HG03066 (cell line): ENCODE results near the gene SYT4.
A peak's percentile ranks its signal among the peaks of the same experiment; 100 is the strongest.
"Not testable (repeated sequence)": the region's sequence is repeated elsewhere in the genome, so short reads cannot be mapped to it uniquely, and the experiment has no call there.

Source experiments
- ATAC-seq: cut with Tn5 transposase; IDR thresholded peaks from one replicate; pipeline ENCODE4 v1.9.1; 2021; ENCODE audit warnings: low read depth; ENCODE audit not compliant: unreplicated experiment

The SYT4 gene, protein sequence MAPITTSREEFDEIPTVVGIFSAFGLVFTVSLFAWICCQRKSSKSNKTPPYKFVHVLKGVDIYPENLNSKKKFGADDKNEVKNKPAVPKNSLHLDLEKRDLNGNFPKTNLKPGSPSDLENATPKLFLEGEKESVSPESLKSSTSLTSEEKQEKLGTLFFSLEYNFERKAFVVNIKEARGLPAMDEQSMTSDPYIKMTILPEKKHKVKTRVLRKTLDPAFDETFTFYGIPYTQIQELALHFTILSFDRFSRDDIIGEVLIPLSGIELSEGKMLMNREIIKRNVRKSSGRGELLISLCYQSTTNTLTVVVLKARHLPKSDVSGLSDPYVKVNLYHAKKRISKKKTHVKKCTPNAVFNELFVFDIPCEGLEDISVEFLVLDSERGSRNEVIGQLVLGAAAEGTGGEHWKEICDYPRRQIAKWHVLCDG

DNA sequence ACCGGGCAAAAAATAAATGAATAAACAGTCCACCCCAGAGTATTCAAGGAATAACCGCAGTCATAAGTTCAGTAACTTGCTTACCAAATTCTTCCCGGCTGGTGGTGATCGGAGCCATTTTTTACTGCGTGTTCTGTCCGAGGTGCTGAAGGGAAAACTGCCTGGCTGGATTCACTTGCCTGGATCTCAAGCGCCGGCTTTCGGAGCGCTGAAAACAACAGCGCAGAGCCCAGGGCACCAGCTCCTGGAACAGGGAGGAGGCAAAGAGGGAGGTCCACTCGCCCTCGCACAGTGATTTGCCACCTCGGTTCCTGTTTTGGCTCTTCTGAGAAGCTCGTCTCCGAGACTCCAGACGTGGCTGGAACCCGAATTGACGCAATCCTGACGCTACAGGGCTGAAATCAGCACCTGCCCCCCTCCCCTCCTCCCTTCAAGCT is at the start of gene SYT4:
TSS of gene SYT4 (minus strand) at position 327 of the 437 bp plus-strand sequence. CDS start at position 118, 209 bp downstream.
- no peak for ATAC-seq

DNA sequence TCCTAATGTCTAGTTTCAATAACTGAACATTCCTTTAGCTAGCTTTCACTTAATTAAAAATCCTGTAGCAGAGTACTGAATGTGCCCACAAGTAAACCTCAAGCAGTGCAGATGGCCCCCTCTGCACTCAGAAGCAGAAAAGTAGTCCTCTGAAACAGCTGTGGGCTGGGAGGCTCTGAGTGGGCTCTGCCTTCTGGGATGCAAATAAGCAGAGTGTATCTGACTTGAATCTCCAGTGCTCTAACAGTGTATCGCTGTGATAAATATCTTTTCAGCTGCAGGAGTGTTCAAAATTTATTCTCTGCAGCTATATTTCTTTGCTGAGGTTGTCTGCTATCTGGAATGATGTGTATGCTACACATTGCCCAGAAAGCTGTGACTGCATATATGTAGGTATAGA is 44.8 kb upstream of the SYT4 start:
- ATAC-seq, result no peak

DNA sequence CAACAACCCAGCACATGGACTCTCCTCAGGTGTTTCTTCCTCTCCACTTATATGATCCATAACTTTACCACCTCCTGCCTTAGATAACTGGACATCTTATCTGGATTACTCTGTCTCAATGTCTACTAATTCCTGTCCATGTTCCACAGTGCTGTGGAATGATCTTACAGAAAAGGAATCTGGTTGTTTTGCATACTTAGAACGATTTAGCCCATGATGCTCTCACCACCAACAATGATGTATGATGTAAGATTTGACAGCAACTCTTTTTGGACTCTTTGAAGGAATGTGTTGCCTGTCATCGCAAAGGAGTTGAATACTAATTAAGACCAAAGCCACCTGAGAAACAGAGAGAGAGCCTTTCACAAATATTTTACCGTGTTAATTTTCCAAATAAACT is 37.7 kb upstream of the SYT4 start:
- ATAC-seq, result no peak

DNA sequence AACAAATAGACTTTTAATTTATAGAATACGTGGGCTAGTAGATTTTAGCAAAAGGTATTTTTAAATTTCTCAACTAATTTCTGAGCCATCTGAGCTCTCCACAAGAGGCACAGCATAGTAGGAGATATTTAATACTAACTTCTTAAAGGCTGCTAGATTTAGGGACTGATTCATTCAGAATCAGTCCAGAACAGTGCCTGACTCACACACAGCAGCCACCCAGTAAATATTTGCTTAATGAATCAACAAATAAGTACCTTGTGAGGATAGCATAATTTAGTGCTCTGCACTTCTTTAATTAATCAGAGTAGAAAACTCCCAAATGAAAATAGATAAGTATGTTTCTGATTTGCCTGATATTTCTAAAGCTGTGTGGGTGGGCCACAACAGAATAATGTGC is 35.6 kb upstream of the SYT4 start:
- ATAC-seq, result no peak

DNA sequence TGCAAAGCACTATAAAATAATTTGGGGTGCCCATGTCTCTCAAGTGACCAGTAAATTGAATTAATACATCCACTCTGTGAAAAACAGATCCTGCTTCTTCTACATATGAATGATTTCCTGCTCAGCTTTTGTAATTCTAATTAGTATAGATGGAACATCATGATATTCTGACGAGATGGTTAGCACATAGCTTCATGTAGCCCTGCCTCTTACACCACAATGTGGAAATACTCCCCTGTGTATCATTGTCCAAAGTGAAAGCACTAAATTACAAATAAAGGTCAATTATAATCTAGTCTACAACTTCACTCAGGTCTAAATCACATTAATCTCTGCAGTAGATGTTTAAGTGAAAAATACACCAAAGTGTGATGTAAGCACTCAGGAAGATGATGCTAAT is 32.9 kb upstream of the SYT4 start:
- ATAC-seq, result no peak

DNA sequence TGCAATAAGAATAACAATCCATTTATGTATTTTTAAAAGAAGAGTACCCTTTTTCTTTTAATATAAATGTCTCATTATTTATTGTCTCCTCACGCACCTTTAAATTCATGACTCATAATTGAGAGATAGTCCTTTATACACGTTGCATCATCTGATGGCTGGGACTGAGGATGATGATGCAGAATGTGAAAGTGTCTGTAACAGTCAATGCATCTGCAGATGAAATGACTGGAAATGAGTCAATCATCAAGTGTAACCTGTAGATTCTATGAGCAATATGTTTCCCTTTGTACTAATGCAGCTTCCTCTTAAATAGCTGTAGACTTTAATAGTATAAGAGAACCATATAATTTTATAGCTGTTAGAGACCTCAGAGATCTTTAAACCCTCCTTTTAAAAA is 26.1 kb upstream of the SYT4 start:
- ATAC-seq, result no peak

DNA sequence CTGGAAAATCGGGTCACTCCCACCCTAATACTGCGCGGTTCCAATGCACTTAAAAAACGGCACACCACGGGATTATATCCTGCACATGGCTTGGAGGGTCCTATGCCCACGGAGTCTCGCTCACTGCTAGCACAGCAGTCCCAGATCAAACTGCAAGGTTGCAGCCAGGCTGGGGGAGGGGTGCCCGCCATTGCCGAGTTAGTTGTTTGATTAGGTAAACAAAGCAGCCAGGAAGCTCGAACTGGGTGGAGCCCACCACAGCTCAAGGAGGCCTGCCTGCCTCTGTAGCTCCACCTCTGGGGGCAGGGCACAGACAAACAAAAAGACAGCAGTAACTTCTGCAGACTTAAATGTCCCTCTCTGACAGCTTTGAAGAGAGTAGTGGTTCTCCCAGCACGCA is 8.9 kb upstream of the SYT4 start:
- not testable (repeated sequence) for ATAC-seq

DNA sequence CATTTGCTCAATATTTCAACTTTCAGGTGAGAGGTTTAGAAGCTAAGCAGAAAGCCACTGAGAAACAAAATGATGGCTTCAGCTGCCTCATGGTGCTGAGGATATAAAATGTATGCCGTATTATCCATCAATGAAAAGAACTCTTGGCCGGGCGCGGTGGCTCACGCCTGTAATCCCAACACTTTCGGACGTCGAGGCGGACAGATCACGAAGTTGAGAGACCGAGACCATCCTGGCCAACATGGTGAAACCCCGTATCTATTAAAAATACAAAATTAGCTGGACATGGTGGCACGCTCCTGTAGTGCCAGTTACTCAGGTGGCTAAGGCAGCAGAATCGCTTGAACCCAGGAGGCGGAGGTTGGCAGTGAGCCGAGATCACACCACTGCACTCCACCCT is 6.0 kb upstream of the SYT4 start:
- ATAC-seq, result no peak

DNA sequence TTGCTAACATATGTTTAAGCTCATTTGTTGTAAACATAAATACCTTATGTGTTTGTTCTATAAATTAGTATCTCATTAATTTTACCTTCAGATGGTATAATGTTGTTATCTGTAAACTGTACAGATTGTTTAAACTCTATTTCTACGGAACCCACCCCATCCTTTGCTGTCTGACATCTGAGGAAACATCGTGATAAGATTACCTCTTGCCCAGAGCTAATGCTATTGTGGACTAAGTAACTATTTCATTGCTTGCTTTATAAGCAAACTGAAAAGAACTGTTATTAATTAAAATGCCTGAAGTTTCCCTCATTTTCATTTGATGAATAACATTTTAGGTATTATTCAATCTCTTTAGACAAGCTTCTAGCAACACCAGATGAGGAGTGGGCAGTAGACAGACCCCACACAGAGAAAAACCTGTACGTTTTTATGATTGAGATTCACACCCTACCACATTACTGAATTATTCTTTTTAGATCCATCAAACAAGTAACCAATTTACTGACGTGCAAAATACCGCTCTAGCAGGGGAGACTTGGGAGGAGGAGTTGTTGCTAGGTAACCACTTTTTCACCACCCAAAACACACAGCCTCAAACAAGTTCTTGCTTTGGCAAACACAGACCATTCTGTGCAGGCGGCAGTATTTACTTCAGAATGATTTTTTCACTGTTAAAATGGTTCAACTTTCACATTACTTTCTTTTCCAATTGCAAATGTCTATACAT is 1.9 kb upstream of the SYT4 start:
- peak; percentile 52 for ATAC-seq

DNA sequence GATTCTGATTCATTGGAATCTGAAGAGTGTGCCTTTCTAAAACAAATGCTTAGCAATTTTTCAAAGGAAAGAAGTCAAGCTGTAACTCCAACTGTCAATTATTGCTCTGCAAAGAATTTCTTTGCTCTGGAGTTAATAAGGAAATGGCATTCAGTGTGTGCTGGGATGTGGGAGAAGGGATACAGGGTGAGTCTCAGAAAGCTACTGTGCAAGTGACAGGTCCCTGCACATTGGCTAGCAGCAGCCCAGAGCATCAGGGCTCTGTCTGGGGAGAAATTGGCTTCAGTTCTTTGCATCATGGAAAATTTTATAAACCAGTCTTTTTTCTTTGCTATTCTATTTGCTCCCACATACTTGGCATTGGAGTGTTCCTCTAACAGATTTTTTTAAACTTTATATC is 1.1 kb upstream of the SYT4 start:
- no peak for ATAC-seq

DNA sequence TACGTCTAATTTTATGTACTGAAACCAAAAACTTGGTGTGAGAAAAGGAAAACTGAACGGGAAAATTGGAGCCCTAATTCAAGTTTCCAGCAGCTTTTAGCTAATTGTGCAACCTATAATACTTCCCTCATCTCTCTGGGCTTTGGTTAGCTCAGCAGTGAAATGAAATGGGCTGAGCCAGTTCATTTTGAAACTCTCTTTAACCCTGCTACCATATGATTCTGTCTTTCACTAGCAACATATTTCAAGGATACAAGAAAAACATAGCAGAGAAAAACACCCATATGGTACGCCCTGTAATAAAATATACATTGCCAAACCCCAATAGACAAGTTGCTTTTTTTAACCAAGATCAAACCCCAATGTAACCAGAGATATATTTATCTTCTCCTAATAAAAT is 799 bp downstream of the SYT4 start:
- ATAC-seq, result no peak

DNA sequence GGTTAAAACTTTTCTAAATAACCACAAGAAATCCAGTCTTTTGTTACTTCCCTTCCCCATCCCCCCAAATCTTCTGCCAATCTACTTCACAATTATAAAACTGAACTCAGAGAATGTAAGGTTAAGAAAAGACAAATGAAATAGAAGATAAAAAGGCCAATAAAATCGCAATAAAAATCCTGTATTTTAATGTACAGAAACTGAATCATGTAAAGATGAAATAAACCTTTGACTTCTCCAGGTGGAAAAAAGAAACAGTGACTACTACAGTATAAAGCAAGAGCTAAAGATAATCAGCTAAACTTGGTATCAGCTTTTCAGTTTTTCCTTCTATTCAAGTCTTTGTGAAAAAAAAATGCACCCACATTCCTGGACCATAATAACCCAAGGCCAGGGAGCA is 1.7 kb downstream of the SYT4 start:
- no peak for ATAC-seq

DNA sequence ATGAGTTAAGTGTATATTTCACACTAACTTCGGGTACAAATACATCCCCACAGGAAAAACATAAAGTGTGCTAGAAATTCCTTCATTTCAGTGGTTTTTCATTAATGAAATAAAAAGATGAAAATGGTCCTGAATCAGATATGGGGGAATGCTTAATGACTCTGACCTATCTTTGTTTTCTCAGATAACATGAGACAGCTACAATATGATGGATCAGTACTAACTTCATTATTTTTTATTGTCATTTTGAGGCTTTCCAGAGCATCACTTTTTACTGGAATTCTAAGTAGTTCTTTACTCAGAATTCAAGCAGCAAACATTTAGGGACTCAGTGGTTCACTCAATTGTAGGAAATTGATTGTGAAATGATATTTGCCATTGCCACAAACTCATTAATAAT is 2.8 kb downstream of the SYT4 start:
- ATAC-seq, result no peak

DNA sequence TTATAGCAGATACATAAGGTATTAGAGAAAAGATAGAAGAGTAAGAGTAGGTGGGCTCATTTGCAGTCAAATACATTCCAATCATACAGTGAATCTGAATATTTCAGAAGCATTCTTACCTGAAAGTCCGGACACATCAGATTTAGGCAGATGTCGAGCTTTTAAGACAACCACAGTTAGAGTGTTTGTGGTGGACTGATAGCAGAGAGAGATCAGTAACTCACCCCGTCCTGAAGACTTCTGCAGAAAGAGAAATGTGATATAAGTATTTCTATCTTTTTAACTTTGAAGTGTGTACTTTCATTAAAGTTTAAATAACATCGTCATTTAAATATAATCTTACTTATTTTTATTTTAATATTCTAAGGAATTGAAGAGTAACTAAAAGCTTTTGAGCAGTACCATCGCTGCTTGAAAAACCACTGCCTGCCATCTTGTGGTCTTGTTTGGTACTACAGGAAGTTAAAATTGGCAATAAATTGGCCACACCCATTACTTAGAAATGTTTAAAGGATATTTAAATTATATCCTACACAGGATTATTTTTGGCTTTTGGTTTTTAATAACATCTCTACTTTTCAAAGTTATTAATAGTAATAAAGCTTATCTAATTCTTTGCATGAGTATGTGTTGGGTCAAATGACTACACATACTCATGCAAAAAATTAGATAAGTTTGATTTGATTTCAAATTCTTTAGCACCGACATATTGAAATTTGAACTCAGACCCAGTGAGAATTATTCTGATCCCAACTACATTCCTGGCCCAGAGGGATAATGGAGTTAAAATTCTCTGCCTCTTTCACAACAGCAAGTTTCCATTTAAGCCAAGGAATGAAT is 5.5 kb downstream of the SYT4 start:
- peak; percentile 83 for ATAC-seq

DNA sequence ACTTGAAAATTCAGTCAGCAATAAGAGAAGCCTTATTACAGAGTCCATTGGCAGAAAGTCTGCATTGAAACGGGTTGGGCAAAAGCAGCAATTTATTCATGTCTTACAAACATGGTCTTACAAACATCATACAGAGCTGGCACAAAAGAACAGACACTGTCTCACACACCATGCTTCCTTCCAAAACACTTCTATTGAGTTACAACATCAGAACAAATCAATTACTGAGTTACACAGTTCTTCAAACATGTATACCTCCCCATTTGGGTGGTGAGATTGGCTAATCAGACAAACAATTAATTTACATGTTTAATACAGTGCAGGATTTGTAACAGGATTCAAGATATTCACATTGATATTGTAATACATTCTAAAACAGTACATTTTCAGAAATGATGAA is 9.5 kb downstream of the SYT4 start:
- ATAC-seq, result no peak

DNA sequence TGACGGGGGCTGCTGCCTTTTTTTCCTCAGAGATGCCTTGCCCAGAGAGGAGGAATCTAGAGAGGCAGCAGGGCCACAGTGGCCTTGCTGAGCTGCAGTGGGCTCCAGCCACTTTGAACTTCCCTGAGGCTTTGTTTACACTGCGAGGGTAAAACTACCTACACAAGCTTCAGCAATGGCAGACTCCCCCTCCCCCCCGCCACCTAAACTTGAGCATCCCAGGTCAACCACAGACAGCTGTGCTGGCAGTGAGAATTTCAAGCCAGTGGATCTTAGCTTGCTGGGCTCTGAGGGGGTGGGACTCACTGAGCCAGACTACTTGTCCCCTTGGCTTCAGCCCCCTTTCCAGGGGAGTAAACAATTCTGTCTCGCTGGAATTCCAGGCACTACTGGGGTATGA is 11.8 kb downstream of the SYT4 start:
- ATAC-seq, result no peak

DNA sequence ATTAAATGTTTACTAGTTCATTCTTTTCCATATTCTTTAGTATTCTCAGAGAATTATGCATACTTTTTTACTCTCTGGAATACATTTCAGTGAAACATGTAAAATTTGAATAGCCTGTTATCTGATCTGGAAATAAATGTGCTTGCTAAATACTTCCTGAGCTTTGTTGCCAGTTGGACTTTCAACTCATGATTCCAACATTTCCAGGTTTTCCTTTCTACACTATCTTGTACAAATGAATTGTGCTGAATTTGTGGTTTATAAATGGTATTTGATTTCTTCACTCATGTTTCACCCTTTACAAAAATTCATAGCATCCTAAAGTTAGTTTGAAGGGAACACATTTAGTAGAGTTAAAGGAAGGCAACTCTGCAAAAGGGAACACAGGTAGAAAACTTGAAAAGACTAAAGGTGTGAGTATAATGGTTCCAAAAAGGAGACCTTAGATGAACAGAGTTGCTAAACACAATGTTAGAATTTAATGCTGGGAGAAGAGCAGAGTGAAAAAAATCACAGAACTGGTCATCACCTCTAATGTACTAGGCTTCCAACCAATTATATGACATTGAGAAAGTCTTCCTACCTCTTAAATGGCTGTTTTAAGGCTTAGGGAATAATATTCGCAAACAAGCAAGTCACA is 28.6 kb downstream of the SYT4 start:
- ATAC-seq, result no peak

DNA sequence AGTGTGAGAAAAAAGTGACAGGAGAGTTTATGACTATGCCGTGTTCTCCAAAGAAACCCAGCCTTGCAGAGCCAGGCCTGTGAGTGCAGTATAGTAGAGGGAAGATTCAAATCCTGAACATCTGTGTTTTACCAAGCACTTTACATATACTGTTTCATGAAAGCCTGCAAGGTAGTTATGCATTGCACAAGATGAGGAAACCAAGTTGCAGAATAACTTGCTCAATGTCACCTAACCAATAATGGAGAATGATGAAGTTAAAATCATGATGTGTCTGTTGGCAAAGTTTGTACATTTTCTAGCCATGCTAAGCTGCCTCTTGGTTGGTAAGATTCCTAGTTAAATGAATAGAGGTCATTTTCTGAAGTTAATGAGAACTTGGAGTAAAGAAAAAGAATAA is 29.3 kb downstream of the SYT4 start:
- ATAC-seq, result no peak

DNA sequence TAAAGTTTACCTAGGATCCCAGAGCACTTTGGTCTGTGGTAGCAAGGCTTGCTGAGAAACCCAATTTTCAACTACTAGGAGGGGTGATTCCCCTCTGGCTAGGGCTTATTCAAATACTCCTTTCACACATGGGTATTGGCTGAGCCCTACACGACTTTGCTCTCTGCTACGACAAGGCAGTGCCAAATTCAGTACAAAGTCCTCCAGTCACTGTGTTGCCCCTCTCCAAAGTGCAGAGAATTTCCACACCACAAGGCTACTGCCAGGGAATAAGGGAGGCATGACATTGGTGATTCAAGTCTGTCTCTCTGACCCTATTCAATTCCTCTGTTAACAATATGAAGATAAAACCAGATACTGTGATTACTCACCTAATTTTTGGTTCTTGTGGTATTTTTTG is 38.9 kb downstream of the SYT4 start:
- ATAC-seq, result no peak

DNA sequence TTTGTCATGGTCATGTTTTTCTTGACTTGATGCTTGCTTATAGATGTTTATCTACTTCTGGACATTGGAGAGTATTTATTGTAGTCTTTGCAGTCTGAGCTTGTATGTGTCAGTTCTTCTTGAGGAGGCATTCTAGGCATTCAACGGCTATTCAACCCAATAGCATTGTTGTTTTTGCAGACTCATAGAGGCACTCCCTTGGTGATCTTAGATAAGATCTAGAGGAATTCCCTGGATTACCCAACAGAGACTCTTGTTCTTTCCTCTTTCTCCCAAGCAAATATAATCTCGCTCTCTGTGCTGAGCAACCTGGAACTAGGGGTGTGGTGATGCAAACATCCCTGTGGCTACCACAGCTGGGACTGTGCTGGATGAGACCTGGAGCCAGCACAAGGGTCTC is 40.4 kb downstream of the SYT4 start:
- no peak for ATAC-seq

DNA sequence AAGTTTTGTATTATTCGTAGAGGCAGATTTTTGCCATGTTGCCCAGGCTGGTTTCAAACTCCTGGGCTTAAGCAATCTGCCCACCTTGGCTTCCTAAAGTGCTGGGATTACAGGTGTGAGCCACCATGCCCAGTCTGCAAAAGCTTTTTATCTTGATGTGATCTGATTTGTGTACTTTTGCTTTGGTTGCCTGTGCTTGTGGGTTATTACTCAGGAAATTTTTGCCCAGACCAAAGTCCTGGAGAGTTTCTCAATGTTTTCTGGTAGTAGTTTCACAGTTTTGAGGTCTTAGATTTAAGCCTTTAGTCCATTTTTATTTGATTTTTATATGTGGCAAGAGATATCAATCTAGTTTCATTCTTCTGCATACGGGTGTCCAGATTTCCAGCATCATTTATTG is 42.4 kb downstream of the SYT4 start:
- ATAC-seq, result no peak
